Measurements from ENCODE around the gene SLC38A11.

The SLC38A11 gene

GRCh38 chr2:164969909-164970690 is 14.8 kb upstream of the SLC38A11 start:
- no peak for DNase-seq

GRCh38 chr2:164967781-164968228 is 12.5 kb upstream of the SLC38A11 start:
- DNase-seq: no peak

GRCh38 chr2:164967361-164967760 is 12.0 kb upstream of the SLC38A11 start:
- DNase-seq: no peak

GRCh38 chr2:164964700-164965099 is 9.4 kb upstream of the SLC38A11 start:
- peak; percentile 43 for DNase-seq

- DNase-seq: no peak
Observed at GRCh38 chr2:164960159-164960558, 4.8 kb upstream of the SLC38A11 start.

GRCh38 chr2:164954186-164954585 is 1.1 kb downstream of the SLC38A11 start:
- no peak for DNase-seq

GRCh38 chr2:164953279-164953678 is 2.0 kb downstream of the SLC38A11 start:
- DNase-seq: no peak

GRCh38 chr2:164952057-164952702 is 3.1 kb downstream of the SLC38A11 start:
- DNase-seq: no peak

GRCh38 chr2:164948540-164948939 is 6.8 kb downstream of the SLC38A11 start:
- DNase-seq: peak; percentile 34

GRCh38 chr2:164947281-164947680 is 8.0 kb downstream of the SLC38A11 start:
- DNase-seq: no peak

- DNase-seq: no peak
Observed at GRCh38 chr2:164943289-164943688, 12.0 kb downstream of the SLC38A11 start.

GRCh38 chr2:164937864-164938401 is 17.4 kb downstream of the SLC38A11 start:
- DNase-seq: no peak

- DNase-seq: no peak
Observed at GRCh38 chr2:164935118-164936101, 19.9 kb downstream of the SLC38A11 start.

GRCh38 chr2:164934401-164935117 is 20.8 kb downstream of the SLC38A11 start:
- no peak for DNase-seq

- DNase-seq: no peak
Observed at GRCh38 chr2:164933671-164934189, 21.6 kb downstream of the SLC38A11 start.

GRCh38 chr2:164932377-164932776 is 22.9 kb downstream of the SLC38A11 start:
- DNase-seq: no peak

- DNase-seq: no peak
Observed at GRCh38 chr2:164928101-164928673, 27.1 kb downstream of the SLC38A11 start.

- DNase-seq: no peak
Observed at GRCh38 chr2:164922134-164922533, 33.2 kb downstream of the SLC38A11 start.

GRCh38 chr2:164920430-164920829 is 34.9 kb downstream of the SLC38A11 start:
- DNase-seq: no peak

GRCh38 chr2:164917296-164917903 is 37.9 kb downstream of the SLC38A11 start:
- no peak for DNase-seq

GRCh38 chr2:164915566-164915965 is 39.8 kb downstream of the SLC38A11 start:
- DNase-seq: no peak

Measured in KG1 (cell line).